Measurements from ENCODE around the gene PHF21A. TPM values are rescaled to one million over a fixed set of nuclear protein-coding genes. Genes with fewer than 3 reads are reported as not detected.

Gene PHF21A
- total RNA-seq, 1 donor from 2014 or later: 49.6 TPM

GRCh38 chr11:46038529-46038928 is 82.7 kb downstream of the PHF21A start:
- no peaks in the 10 kb centered on the region for H3K36me3 ChIP-seq
- H3K79me2 ChIP-seq (ENCODE audit: low read depth): no peaks in the 10 kb centered on the region
- no peaks in the 10 kb centered on the region for H4K20me1 ChIP-seq (ENCODE audit: low read depth)
- Mint-ChIP-seq H3K36me3 (peaks cover 2% of the 10 kb centered on the region), H3K27ac (no peak overlapping the region), H3K4me3 (no peak overlapping the region), H3K27me3 (ENCODE audit: insufficient read depth, low read depth) (no peaks in the 10 kb centered on the region), H3K4me1 (peaks cover 2% of the 10 kb centered on the region), H3K9me3 (peaks cover 3% of the 10 kb centered on the region)
- no peaks in the 10 kb centered on the region for H3F3A ChIP-seq (ENCODE audit: low read depth)
- TF ChIP-seq EZH2 (IDR thresholded peaks at IDR 0.05) (no peak), EZH2phosphoT487 (IDR thresholded peaks at IDR 0.05) (no peak)
- TF ChIP-seq, protein P1, sequence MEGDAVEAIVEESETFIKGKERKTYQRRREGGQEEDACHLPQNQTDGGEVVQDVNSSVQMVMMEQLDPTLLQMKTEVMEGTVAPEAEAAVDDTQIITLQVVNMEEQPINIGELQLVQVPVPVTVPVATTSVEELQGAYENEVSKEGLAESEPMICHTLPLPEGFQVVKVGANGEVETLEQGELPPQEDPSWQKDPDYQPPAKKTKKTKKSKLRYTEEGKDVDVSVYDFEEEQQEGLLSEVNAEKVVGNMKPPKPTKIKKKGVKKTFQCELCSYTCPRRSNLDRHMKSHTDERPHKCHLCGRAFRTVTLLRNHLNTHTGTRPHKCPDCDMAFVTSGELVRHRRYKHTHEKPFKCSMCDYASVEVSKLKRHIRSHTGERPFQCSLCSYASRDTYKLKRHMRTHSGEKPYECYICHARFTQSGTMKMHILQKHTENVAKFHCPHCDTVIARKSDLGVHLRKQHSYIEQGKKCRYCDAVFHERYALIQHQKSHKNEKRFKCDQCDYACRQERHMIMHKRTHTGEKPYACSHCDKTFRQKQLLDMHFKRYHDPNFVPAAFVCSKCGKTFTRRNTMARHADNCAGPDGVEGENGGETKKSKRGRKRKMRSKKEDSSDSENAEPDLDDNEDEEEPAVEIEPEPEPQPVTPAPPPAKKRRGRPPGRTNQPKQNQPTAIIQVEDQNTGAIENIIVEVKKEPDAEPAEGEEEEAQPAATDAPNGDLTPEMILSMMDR (IDR thresholded peaks at IDR 0.05): no peak
- H3K9ac ChIP-seq: no peak overlapping the region
- H3K27ac ChIP-seq: no peak overlapping the region
- H3K4me2 ChIP-seq: no peak overlapping the region
- no peaks in the 10 kb centered on the region for H3K4me1 ChIP-seq
- no peaks in the 10 kb centered on the region for H3K9me3 ChIP-seq (ENCODE audit: low read depth)
- no peaks in the 10 kb centered on the region for H3K27me3 ChIP-seq
- no peak overlapping the region for H3K4me3 ChIP-seq
- DNase-seq (ENCODE audit: low spot score): no peak
- H2AFZ ChIP-seq (replicated peaks): no peak overlapping the region

GRCh38 chr11:46036969-46037368 is 84.3 kb downstream of the PHF21A start:
- no peak for DNase-seq (ENCODE audit: low spot score)
- Histone ChIP-seq H2AFZ (replicated peaks) (no peak overlapping the region), H3K4me1 (no peaks in the 10 kb centered on the region), H4K20me1 (ENCODE audit: low read depth) (no peaks in the 10 kb centered on the region), H3F3A (ENCODE audit: low read depth) (no peaks in the 10 kb centered on the region), H3K36me3 (no peaks in the 10 kb centered on the region), H3K27ac (no peak overlapping the region), H3K27me3 (no peaks in the 10 kb centered on the region), H3K9ac (no peak overlapping the region), H3K9me3 (ENCODE audit: low read depth) (no peaks in the 10 kb centered on the region), H3K4me3 (no peak overlapping the region), H3K79me2 (ENCODE audit: low read depth) (no peaks in the 10 kb centered on the region), H3K4me2 (no peak overlapping the region)
- H3K27ac Mint-ChIP-seq: no peak overlapping the region
- no peaks in the 10 kb centered on the region for H3K27me3 Mint-ChIP-seq (ENCODE audit: insufficient read depth, low read depth)
- no peak overlapping the region for H3K4me3 Mint-ChIP-seq
- H3K4me1 Mint-ChIP-seq: peaks cover 2% of the 10 kb centered on the region
- TF ChIP-seq EZH2phosphoT487 (IDR thresholded peaks at IDR 0.05): no peak
- no peak for TF ChIP-seq EZH2 (IDR thresholded peaks at IDR 0.05)
- TF ChIP-seq, protein P1 (IDR thresholded peaks at IDR 0.05): no peak
- H3K36me3 Mint-ChIP-seq: no peaks in the 10 kb centered on the region
- H3K9me3 Mint-ChIP-seq: no peaks in the 10 kb centered on the region

DNA sequence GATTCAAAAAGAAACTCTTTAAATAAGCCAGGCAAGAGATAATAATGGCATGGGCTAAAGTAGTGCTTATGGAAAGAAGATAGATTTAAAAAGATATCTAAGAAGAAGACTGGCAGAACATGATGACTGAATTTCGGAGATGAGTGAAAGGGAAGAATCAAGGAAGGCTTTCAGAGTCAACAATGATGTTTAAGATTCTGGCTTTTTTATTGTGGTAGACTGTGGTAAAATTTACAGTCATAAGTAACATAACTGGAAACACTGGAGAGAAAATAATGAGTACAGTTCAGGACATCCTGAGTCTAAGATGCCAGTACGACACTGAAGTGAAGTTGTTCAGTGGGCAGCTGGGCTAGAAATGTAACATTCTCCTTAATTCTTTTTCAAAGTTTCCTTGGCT is 85.2 kb downstream of the PHF21A start:
- Mint-ChIP-seq H3K27me3 (ENCODE audit: insufficient read depth, low read depth) (no peaks in the 10 kb centered on the region), H3K4me3 (no peak overlapping the region), H3K4me1 (peaks cover 2% of the 10 kb centered on the region), H3K27ac (no peak overlapping the region), H3K36me3 (no peaks in the 10 kb centered on the region), H3K9me3 (no peaks in the 10 kb centered on the region)
- Histone ChIP-seq H3K9me3 (ENCODE audit: low read depth) (no peaks in the 10 kb centered on the region), H3K27me3 (no peaks in the 10 kb centered on the region), H3K36me3 (no peaks in the 10 kb centered on the region), H4K20me1 (ENCODE audit: low read depth) (peaks cover 4% of the 10 kb centered on the region), H3K4me3 (no peak overlapping the region), H3K4me1 (peaks cover 9% of the 10 kb centered on the region), H3K27ac (no peak overlapping the region), H3K79me2 (ENCODE audit: low read depth) (no peaks in the 10 kb centered on the region), H3F3A (ENCODE audit: low read depth) (no peaks in the 10 kb centered on the region), H2AFZ (replicated peaks) (no peak overlapping the region), H3K9ac (no peak overlapping the region), H3K4me2 (no peak overlapping the region)
- no peak for TF ChIP-seq EZH2phosphoT487 (IDR thresholded peaks at IDR 0.05)
- TF ChIP-seq, protein P1 (IDR thresholded peaks at IDR 0.05): no peak
- no peak for TF ChIP-seq EZH2 (IDR thresholded peaks at IDR 0.05)
- DNase-seq (ENCODE audit: low spot score): no peak

All from neural progenitor cell (in vitro differentiated cells).